ENCODE results near the gene CNP.
A peak's percentile ranks its signal among the peaks of the same experiment; 100 is the strongest.
"Not testable (repeated sequence)": the region's sequence is repeated elsewhere in the genome, so short reads cannot be mapped to it uniquely, and the experiment has no call there.

The CNP gene

GRCh38 chr17:41966463-41967140, at the start of gene CNP:
TSS of gene CNP (plus strand) at chr17:41966795. CDS start at chr17:41966885, 90 bp downstream.
- peak; percentile 94 for DNase-seq

- no peak for DNase-seq
Measured at GRCh38 chr17:41917192-41917591, 49.4 kb upstream of the CNP start.

DNA sequence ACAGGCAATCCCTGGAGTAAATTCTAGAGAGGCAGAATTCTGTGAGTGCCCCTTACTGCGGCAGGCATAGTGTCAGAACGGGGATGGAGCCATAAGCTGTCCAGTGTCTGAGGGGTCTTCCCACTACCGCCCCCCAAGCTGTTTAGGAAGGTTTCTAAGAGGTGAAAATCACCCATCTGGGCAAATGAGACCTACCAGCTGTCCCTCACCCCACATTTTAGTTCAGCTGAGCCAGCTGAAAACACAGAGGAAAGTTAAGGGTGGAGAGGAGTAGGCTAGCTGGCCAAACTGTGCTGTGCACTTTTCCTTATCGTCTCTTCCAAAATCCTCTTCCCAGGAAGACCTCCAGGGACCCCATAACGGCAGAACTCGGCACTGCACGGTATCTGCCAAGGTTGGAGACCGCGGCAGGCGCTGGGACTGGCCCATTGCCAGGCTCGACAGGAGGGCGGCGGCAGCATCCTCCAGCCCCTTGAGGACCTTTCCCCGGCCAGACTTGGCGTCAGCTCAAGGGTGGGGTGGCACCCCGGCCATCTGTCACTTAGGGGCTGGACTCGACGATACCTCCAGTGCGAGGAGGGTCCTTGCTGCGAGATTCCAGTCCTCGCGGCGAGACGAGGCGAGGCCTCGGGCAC, 48.8 kb upstream of the CNP start:
- DNase-seq = peak; percentile 64

GRCh38 chr17:41918314-41919164, 48.1 kb upstream of the CNP start, which contains the start of gene ACLY:
TSS of gene ACLY (minus strand) at chr17:41918951. CDS start at chr17:41913873, 5,078 bp downstream.
- DNase-seq = peak; percentile 98

DNA sequence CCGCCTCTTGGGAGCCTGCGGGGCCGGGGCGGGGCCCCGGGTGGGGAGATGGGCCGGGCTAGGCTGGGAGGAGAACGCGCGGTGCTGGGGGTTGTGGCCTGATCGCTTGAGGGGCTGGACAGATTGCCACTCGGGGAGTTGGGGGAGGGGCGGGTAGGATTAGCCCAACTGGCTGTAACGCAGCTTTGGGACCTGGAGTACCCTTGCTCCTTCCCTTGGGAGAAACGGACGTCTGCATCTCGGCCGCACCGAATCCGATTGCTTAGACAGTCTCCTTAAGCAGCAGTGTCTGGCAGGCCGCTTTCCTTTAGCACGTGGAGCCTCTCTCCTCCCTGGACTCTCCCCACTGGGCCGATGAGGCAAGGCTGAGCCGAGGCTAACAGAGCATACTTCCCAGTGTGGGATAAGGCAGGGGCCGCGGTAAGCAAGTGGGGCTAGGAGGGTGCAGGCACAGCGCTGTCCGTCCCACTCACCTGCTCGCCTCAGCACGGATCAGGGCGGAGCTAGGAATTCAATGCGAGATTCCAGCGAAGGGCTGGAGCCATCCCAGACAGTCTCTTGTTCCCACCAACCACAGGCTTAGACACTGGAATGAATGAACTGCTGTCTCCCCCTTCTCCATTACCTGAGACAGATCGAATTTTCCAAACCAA, 47.3 kb upstream of the CNP start:
- no peak for DNase-seq

DNA sequence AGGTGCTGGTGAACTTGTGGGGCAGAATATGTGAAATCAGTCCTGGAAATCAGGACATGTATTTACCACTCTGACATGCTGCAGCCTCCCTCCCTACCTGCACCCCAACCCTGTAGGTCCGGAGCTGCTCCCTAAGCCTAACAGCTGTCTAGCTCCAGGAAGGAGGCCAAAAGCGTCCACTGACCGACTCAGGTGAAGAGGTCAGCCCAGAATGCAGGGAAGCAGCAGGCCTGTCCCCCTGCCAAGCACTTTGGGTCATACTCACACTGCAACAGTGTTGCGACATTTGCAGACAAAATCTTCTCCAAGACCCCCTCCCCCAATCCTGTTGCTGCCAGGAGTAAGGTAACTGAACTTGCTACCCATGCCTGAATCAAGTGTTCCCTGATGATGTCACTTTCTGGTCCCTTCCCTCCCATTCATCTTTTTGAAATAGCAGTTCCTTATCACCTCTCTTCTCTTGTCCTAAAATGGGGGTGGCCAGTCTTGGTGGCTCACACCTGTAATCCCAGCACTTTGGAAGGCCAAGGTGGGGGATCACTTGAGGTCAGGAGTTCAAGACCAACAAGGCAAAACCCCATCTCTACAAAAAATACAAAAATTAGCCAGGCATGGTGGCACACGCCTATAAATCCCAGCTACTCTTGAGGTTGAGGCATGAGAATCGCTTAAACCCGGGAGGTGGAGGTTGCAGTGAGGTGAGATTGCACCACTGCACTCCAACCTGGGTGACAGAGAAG, 46.6 kb upstream of the CNP start:
- DNase-seq = no peak

DNA sequence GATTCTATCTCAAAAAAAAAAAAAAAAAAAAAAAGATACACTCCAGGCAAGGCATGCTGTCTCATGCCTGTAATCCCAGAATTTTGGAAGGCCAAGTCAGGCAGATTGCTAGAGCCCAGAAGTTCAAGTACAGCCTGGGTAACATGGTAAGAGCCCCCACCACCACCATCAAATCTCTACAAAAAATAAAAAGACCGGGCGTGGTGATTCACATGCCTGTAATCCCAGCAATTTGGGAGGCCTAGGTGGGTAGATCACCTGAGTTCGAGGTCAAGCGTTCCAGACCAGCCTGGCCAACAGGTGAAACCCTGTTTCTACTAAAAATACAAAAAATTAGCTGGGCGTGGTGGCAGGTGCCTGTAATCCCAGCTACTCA, 46.0 kb upstream of the CNP start:
- no peak for DNase-seq

DNA sequence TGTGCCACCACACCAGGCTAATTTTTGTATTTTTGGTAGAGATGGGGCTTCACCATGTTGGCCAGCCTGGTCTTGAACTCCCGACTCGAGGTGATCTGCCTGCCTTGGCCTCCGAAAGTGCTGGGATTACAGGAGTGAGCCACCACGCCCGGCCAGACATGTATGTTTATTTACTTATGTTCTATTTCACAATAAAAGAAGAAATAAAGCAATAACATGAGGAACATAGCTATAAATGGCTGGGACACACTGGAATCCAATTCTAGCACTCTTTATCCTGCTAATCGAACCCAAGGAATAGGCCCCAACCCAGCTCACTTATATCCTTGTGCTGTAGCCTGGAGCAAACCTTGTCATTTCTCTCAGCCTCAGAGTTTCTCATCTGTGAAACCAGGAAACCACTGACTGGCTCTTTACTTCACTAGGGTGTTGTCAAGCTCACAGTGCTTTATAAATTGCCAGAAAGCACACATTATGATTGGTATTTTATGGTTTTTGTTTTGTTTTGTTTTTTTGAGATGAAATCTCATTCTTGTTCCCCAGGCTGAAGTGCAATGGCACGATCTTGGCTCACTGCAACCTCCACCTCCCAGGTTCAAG, 40.5 kb upstream of the CNP start:
- no peak for DNase-seq

- peak; percentile 20 for DNase-seq
Measured at GRCh38 chr17:41928693-41929251, 37.8 kb upstream of the CNP start.

- DNase-seq = peak; percentile 98
Measured at GRCh38 chr17:41930009-41930832, 36.4 kb upstream of the CNP start, which contains the start of gene ODAD4. TSS of gene ODAD4 (plus strand) at chr17:41930617. CDS start at chr17:41930724, 107 bp downstream.

- DNase-seq = not testable (repeated sequence)
Measured at GRCh38 chr17:41930833-41931156, 35.8 kb upstream of the CNP start.

DNA sequence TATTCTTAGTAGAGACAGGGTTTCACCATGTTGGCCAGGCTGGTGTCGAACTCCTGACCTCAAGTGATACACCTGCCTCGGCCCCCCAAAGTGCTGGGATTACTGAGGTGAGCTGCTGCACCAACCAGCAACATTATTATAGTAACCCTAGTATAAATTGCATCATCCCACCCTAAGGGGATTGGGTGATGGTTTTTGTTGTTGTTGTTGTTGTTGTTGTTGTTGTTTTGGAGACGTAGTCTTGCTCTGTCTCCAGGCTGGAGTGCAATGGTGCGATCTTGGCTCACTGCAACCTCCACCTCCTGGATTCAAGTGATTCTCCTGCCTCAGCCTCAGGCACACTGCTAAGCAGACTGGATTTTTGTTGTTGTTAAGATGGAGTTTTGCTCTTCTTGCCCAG, 34.9 kb upstream of the CNP start:
- DNase-seq = not testable (repeated sequence)

- DNase-seq = no peak
Measured at GRCh38 chr17:41932816-41933389, 33.7 kb upstream of the CNP start.

- DNase-seq = no peak
Measured at GRCh38 chr17:41935641-41936040, 31.0 kb upstream of the CNP start.

- no peak for DNase-seq
Measured at GRCh38 chr17:41937970-41938954, 28.3 kb upstream of the CNP start.

DNA sequence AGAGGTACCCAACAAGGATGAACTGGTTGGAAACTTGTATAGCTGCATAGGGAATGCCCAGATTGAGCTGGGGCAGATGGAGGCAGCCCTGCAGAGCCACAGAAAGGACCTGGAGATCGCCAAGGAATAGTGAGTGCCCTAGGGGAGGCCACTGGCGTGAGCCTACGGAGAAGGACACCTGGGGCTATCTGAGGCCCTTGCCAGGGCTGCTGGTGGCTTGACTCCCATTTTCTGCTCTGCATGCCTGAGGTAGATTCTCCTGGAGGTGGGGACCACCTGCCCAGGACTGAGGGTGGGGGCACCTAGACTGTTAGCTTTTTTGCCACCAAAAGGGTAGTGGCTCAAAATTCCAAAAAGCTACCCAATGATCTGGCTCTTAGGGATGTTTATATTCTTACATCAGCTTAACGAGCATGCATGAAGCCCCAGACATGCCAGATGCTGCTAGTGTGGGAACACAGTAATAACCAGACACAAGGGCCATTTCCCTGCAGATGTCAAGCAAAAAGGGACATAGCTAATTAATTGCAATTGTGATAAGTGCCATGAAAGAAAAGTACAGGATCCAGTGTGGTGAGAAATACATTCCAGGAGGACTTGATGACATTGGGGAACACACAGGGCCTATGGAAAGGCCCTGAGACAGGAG, 27.4 kb upstream of the CNP start:
- no peak for DNase-seq

DNA sequence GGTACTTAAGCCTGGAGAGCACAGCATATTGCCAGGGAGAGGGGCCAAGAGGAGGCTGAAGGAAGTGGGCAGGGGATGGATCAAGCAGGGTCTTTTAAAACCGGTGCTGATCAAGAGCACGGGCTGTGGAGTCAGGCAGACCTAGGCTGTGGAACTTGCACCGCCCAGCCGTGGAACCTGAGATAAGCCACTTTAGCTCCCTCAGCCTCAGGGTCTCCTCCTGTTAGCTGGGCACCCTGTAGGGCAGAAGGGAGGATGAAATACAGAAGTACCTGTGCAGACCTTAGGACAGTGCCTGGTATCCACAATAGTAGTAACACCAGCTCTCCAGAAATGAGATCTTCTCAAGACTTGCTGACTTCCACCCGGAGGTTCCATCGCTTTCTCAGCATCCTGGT, 26.9 kb upstream of the CNP start:
- DNase-seq = no peak

- no peak for DNase-seq
Measured at GRCh38 chr17:41941168-41941567, 25.4 kb upstream of the CNP start.
